HepG2 (cell line): ENCODE data around the gene LOXL3. TPM values are rescaled to one million over a fixed set of nuclear protein-coding genes. Genes with fewer than 3 reads are reported as not detected.

Source experiments
- GMEB2 ChIP-seq: IDR thresholded peaks from 2 replicates; pipeline ENCODE4 v1.6.1; 2016; ENCODE audit warnings: missing biosample characterization, missing genetic modification reagents, low read depth
- IRF9 ChIP-seq: sonication (generic); formaldehyde crosslinking; IDR thresholded peaks from 2 replicates; pipeline ENCODE4 v1.8.0; 2022; ENCODE audit warnings: missing genetic modification reagents, mild to moderate bottlenecking, borderline replicate concordance
- MXI1 ChIP-seq: IDR thresholded peaks from 3 replicates; pipeline ENCODE4 v1.6.1; 2012; ENCODE audit warnings: low read depth, low read length, inconsistent platforms, borderline replicate concordance
- NFIC ChIP-seq: IDR thresholded peaks from 2 replicates; pipeline ENCODE4 v1.6.1; 2012; ENCODE audit warnings: mild to moderate bottlenecking, low read length, inconsistent platforms
- NR2F6 ChIP-seq, 2 experiments: IDR thresholded peaks; 2 replicates each; pipeline ENCODE4 v1.6.1; 2016; ENCODE audit warnings: antibody characterized with exemption in 1 of 2, mild to moderate bottlenecking in 1 of 2
- SMAD3 ChIP-seq: sonication (generic); formaldehyde crosslinking; IDR thresholded peaks from 2 replicates; pipeline ENCODE4 v1.4.0; 2020; ENCODE audit warnings: missing genetic modification reagents
- THAP11 ChIP-seq: IDR thresholded peaks from 2 replicates; pipeline ENCODE4 v1.6.1; 2016; ENCODE audit warnings: missing biosample characterization, missing genetic modification reagents
- ZBTB7B ChIP-seq: sonication (generic); formaldehyde crosslinking; IDR thresholded peaks from 2 replicates; pipeline ENCODE4 v1.4.0; 2020; ENCODE audit warnings: missing genetic modification reagents
- ZFP91 ChIP-seq: sonication (generic); formaldehyde crosslinking; IDR thresholded peaks from 2 replicates; pipeline ENCODE4 v1.9.0; 2022; ENCODE audit warnings: missing genetic modification reagents, mild to moderate bottlenecking, borderline replicate concordance
- ZHX2 ChIP-seq, 2 experiments: sonication (generic) in 1 of 2; formaldehyde crosslinking in 1 of 2; IDR thresholded peaks; 2 replicates each; pipeline versions ENCODE4 v1.6.1 to v1.9.0; 2014 to 2022; ENCODE audit warnings: antibody characterized with exemption in 1 of 2, borderline replicate concordance in 1 of 2, inconsistent platforms in 1 of 2, low read depth in 1 of 2, missing genetic modification reagents in 1 of 2
- ZNF317 ChIP-seq: sonication (generic); formaldehyde crosslinking; IDR thresholded peaks from 2 replicates; pipeline ENCODE4 v1.5.0; 2020; ENCODE audit warnings: mild to moderate bottlenecking, missing genetic modification reagents
- ZNF580 ChIP-seq: IDR thresholded peaks from 2 replicates; pipeline ENCODE4 v1.6.1; 2016; ENCODE audit warnings: low read depth, borderline replicate concordance
- ZNF597 ChIP-seq: sonication (generic); formaldehyde crosslinking; IDR thresholded peaks from 2 replicates; pipeline ENCODE4 v1.5.0; 2020; ENCODE audit warnings: missing genetic modification reagents
- ZNF598 ChIP-seq: sonication (generic); formaldehyde crosslinking; IDR thresholded peaks from 2 replicates; pipeline ENCODE4 v1.5.1; 2020; ENCODE audit warnings: mild to moderate bottlenecking, missing genetic modification reagents, borderline replicate concordance
- ZZZ3 ChIP-seq: sonication (generic); formaldehyde crosslinking; IDR thresholded peaks from 2 replicates; pipeline ENCODE4 v1.4.0; 2020; ENCODE audit warnings: missing genetic modification reagents, mild to moderate bottlenecking, borderline replicate concordance
- polyA plus RNA-seq, 8 experiments: library from polyadenylated mRNA; depleted of rRNA in 3 of 8; stranded (reverse) in 7 of 8; unstranded in 1 of 8; fragments of >200 nt; fragmentation: Illumina TruSeq in 4 of 8; extraction: Trizol in 4 of 8; gene quantifications; 2 replicates each; pipeline versions ENCODE4 v1.2.1 to v1.2.3, GENCODE V29; 2011 to 2016; ENCODE audit warnings: low read depth in 4 of 8, missing spikeins in 1 of 8, mixed read lengths in 1 of 8; ENCODE audit not compliant: insufficient read depth in 1 of 8
- total RNA-seq, 5 experiments: library from RNA; depleted of rRNA; stranded (reverse); fragments of >200 nt; fragmentation: Illumina TruSeq; extraction: Trizol; gene quantifications; 2 replicates each; pipeline ENCODE4 v1.2.3, GENCODE V29; 2016; ENCODE audit warnings: low read depth in 1 of 5

Gene LOXL3
- total and polyA plus RNA-seq, 2 of the 13 experiments (the other 11 are each of a cell fraction or from before 2014, with no cell fraction given): 0.55 to 6.5 TPM

- TF ChIP-seq SMAD3 (CRISPR knock-in tag): no peak
- 0 out of 2 replicates have a peak, but pooled peaks have one; percentile 28 for TF ChIP-seq ZNF317 (CRISPR knock-in tag)
- peak; percentile 9; the same call in 1 of the 2 replicates for TF ChIP-seq THAP11
- no peak for TF ChIP-seq MXI1
- peak; percentile 60; the same call in 1 of the 2 replicates for TF ChIP-seq ZZZ3
- peak; percentile 19; the same call in 1 of the 2 replicates for TF ChIP-seq IRF9 (CRISPR knock-in tag)
- peak; percentile 47; the same call in 1 of the 2 replicates for TF ChIP-seq NR2F6 (IDR thresholded peaks at IDR 0.05)
- peak; percentile 76 for TF ChIP-seq NR2F6 (CRISPR knock-in tag; IDR thresholded peaks at IDR 0.05)
- no peak for TF ChIP-seq ZBTB7B (CRISPR knock-in tag)
- 0 out of 2 replicates have a peak, but pooled peaks have one; percentile 54 for TF ChIP-seq ZFP91
- TF ChIP-seq ZNF597 (CRISPR knock-in tag): no peak
- no peak for TF ChIP-seq ZHX2 (IDR thresholded peaks at IDR 0.05; ENCODE audit: low read depth)
- no peak for TF ChIP-seq ZHX2 (CRISPR knock-in tag; IDR thresholded peaks at IDR 0.05; ENCODE audit: borderline replicate concordance)
- TF ChIP-seq GMEB2 (CRISPR knock-in tag): no peak
- TF ChIP-seq ZNF580 (CRISPR knock-in tag): 0 out of 2 replicates have a peak, but pooled peaks have one; percentile 28
- 0 out of 2 replicates have a peak, but pooled peaks have one; percentile 22 for TF ChIP-seq ZNF598 (CRISPR knock-in tag)
- no peak for TF ChIP-seq NFIC
These were observed 579 bp downstream of the LOXL3 start (continued) for GRCh38 chr2:74552914-74553811.
